Measurements from ENCODE around the gene SASH1.

DNA sequence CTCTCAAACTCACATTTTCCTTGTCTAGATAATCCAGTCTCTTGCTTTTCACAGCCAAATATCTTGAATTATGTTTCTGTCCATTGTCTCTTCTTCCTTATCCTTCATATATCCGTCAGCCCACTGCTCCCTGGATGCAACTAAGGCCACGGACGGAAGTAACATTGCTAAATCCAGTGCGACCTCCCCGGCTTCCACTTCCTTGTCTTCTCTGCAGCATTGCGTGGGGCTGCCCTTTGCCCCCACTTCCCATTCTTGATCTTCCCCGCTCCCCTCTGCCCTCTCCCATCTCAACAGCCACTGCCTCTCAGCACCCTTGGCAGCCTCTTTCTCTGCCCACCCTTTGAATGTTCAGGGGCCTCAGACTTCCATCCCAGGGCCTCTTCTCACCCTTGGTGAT lies 213.8 kb downstream of the SASH1 start:
- TF ChIP-seq, protein P1, sequence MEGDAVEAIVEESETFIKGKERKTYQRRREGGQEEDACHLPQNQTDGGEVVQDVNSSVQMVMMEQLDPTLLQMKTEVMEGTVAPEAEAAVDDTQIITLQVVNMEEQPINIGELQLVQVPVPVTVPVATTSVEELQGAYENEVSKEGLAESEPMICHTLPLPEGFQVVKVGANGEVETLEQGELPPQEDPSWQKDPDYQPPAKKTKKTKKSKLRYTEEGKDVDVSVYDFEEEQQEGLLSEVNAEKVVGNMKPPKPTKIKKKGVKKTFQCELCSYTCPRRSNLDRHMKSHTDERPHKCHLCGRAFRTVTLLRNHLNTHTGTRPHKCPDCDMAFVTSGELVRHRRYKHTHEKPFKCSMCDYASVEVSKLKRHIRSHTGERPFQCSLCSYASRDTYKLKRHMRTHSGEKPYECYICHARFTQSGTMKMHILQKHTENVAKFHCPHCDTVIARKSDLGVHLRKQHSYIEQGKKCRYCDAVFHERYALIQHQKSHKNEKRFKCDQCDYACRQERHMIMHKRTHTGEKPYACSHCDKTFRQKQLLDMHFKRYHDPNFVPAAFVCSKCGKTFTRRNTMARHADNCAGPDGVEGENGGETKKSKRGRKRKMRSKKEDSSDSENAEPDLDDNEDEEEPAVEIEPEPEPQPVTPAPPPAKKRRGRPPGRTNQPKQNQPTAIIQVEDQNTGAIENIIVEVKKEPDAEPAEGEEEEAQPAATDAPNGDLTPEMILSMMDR (IDR thresholded peaks at IDR 0.05; ENCODE audit: insufficient read depth, low read length, poor library complexity, severe bottlenecking), result no peak
- no peak for TF ChIP-seq EZH2phosphoT487 (conservative IDR thresholded peaks at IDR 0.05; ENCODE audit: low read length)

Measured in SU-DHL-6 (cell line).